Kidney (tissue), 14 donors: ENCODE data around the gene PROSER3. TPM values are rescaled to one million over a fixed set of nuclear protein-coding genes. Genes with fewer than 3 reads are reported as not detected.
A peak's percentile ranks its signal among the peaks of the same experiment; 100 is the strongest.
"Not testable (repeated sequence)": the region's sequence is repeated elsewhere in the genome, so short reads cannot be mapped to it uniquely, and the experiment has no call there.

Source experiments
- DNase-seq, 5 donors: peaks; one replicate each; pipeline ENCODE4 v3.0.0-alpha.2; 2013 to 2020
- FAIRE-seq: peaks from 2 replicates; lab custom pipeline; 2012; peaks lifted over from hg19 to GRCh38; lab: Jason Lieb, UNC
- H3K27ac ChIP-seq, 2 donors: one replicate each; pipeline ENCODE4 v1.7.0; 2013; ENCODE audit warnings: low read depth in 2 of 2, low read length in 2 of 2, inconsistent platforms in 1 of 2
- H3K27me3 ChIP-seq: one replicate; pipeline ENCODE4 v1.7.1; 2013; ENCODE audit warnings: low read length, inconsistent platforms; ENCODE audit not compliant: control insufficient read depth, insufficient read depth
- H3K36me3 ChIP-seq, 3 donors: one replicate each; pipeline versions ENCODE4 v1.7.0 to v1.7.1; 2013; ENCODE audit warnings: low read length in 3 of 3, control low read depth in 1 of 3, inconsistent platforms in 1 of 3; ENCODE audit not compliant: insufficient read depth in 3 of 3, control insufficient read depth in 2 of 3
- H3K4me1 ChIP-seq, 3 donors: one replicate each; pipeline versions ENCODE4 v1.7.0 to v1.7.1; 2013; ENCODE audit warnings: low read length in 3 of 3, inconsistent platforms in 1 of 3, low read depth in 1 of 3; ENCODE audit not compliant: control insufficient read depth in 2 of 3, insufficient read depth in 2 of 3
- H3K4me3 ChIP-seq, 3 donors: one replicate each; pipeline versions ENCODE4 v1.7.0 to v1.8.1; 2013; ENCODE audit warnings: low read length in 3 of 3, control low read depth in 1 of 3, inconsistent platforms in 1 of 3
- H3K9ac ChIP-seq, 3 donors: one replicate each; pipeline versions ENCODE4 v1.7.0 to v1.7.1; 2013; ENCODE audit warnings: low read length in 3 of 3, control low read depth in 1 of 3, inconsistent platforms in 1 of 3
- H3K9me3 ChIP-seq, 3 donors: one replicate each; pipeline versions ENCODE4 v1.7.0 to v1.7.1; 2013; ENCODE audit warnings: low read length in 3 of 3, control low read depth in 1 of 3, inconsistent platforms in 1 of 3; ENCODE audit not compliant: control insufficient read depth in 2 of 3, insufficient read depth in 1 of 3
- intact Hi-C: fragments of 100-400 bp; cut with DNase I; formaldehyde crosslinking; loops from one replicate; pipeline ENCODE4 v1.11.1; 2022
- polyA plus RNA-seq: library from polyadenylated mRNA; stranded (reverse); fragments of 350-450 nt; fragmentation: Illumina TruSeq; extraction: RNeasy Lipid Tissue Mini Kit (QIAGEN cat#74804); gene quantifications from one replicate; pipeline ENCODE4 v1.2.3, GENCODE V29; 2014; ENCODE audit warnings: low read depth, low replicate concordance; ENCODE audit not compliant: insufficient read depth
- total RNA-seq: library from RNA; stranded (reverse); fragmentation: NEBNext Ultra II Directional; extraction: Animal tissue kit (Norgen Biotek cat#: 25700); gene quantifications from one replicate; pipeline ENCODE4 v1.2.1, GENCODE V29; 2021
- TF ChIP-seq, protein P1 (sequence below): IDR thresholded peaks from 3 replicates; pipeline ENCODE4 v1.5.1; 2012; ENCODE audit warnings: mild to moderate bottlenecking, moderate library complexity, borderline replicate concordance; ENCODE audit not compliant: insufficient read depth; ENCODE audit errors: extremely low read depth
- donor health status: control.
- donor health status: control.
- donor health status: control.
- donor health status: control.
- donor health status: control.
- donor health status: DM: yes; HTN: yes; CAD: no.
- donor health status: Normal renal cell carcinoma (clear cell type).

PROSER3 gene
- total and polyA plus RNA-seq, 2 donors from 2014 or later = 2.8 to 34.9 TPM

DNA sequence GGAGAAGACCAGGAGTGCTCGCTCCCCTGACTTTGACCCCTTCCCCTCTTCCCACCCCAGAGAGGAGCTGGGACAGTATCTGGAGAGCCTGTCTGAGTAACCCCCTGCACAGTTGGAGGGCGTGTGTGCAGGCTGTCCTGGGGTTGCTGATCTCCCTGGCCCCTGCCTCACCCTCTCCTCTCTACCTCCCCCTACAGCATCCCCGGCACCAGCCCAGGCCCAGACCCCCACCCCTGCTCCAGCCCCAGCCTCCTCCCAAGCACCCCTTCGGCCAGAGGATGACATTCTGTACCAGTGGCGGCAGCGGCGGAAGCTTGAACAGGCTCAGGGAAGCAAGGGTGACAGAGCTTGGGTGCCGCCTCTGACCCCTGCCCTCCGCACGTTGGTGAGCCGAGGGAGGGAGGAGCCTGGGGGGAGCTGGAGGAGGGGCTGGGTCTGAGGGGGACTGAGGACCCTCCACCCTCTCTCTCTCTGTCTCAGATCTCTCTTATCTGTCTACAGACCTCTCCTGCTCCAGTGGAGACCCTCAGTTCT is 8.7 kb downstream of the PROSER3 start:
- no peak overlapping the region for H3K9ac ChIP-seq
- intact Hi-C loops = no loop called here
- H3K36me3 ChIP-seq = peaks cover 0 to 10% (median 4%) of the 10 kb centered on the region in 3 donors
- H3K27ac ChIP-seq = no peak overlapping the region
- no peak overlapping the region for H3K4me3 ChIP-seq
- FAIRE-seq (no peak), DNase-seq (peak in 1 of 5 donors; percentile 55)
- TF ChIP-seq, protein P1, sequence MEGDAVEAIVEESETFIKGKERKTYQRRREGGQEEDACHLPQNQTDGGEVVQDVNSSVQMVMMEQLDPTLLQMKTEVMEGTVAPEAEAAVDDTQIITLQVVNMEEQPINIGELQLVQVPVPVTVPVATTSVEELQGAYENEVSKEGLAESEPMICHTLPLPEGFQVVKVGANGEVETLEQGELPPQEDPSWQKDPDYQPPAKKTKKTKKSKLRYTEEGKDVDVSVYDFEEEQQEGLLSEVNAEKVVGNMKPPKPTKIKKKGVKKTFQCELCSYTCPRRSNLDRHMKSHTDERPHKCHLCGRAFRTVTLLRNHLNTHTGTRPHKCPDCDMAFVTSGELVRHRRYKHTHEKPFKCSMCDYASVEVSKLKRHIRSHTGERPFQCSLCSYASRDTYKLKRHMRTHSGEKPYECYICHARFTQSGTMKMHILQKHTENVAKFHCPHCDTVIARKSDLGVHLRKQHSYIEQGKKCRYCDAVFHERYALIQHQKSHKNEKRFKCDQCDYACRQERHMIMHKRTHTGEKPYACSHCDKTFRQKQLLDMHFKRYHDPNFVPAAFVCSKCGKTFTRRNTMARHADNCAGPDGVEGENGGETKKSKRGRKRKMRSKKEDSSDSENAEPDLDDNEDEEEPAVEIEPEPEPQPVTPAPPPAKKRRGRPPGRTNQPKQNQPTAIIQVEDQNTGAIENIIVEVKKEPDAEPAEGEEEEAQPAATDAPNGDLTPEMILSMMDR = no peak
- H3K9me3 ChIP-seq = no peaks in the 10 kb centered on the region
- no peaks in the 10 kb centered on the region for H3K27me3 ChIP-seq
- H3K4me1 ChIP-seq = peaks cover 0 to 3% (median 0%) of the 10 kb centered on the region in 3 donors

DNA sequence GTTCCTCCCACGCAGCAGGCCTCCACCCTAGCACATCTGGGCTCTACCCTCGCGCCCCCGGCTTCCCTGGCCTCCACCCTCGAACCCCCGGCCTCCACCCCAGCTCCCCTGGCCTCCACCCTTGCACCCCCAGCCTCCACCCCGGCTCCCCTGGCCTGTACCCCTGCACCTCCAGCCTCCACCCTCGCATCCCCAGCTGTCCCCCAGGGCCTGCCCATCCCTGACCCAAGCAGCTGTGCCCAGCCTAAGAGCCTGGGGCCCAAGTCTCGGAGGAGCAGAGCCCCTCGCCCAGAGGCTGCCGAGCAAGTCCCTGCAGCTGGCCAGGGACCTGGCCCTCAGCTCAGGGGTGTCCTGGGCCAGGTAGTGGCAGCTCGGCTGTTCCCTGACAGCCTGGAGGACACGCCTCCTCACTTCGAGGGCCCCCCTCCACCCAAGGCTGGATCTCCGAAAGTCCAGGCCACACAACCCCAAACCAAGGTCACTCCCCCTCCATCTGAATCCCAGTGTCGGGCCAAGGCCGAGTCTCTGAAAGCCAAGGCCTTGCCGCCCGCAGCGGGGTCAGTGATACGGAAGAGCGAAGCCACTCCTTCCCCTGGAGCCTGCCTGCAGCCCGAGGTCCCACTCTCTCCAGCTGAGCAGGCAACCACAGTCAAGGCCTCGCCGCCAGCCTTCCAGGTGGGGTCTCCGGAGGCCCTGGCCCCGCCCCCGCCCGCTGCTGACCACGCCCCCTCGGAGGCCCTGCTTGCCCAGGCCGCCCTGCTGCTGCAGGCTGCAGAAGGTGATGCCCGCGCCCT is 9.5 kb downstream of the PROSER3 start:
- Histone ChIP-seq H3K9ac (no peak overlapping the region), H3K36me3 (peaks cover 0 to 4% (median 0%) of the 10 kb centered on the region in 3 donors), H3K4me3 (no peak overlapping the region), H3K9me3 (no peaks in the 10 kb centered on the region), H3K27me3 (no peaks in the 10 kb centered on the region), H3K27ac (no peak overlapping the region), H3K4me1 (peaks cover 0 to 3% (median 0%) of the 10 kb centered on the region in 3 donors)
- no peak for FAIRE-seq
- peak; percentile 88 to 95 (median 92) for DNase-seq
- intact Hi-C loops = no loop called here
- TF ChIP-seq, protein P1 = no peak

DNA sequence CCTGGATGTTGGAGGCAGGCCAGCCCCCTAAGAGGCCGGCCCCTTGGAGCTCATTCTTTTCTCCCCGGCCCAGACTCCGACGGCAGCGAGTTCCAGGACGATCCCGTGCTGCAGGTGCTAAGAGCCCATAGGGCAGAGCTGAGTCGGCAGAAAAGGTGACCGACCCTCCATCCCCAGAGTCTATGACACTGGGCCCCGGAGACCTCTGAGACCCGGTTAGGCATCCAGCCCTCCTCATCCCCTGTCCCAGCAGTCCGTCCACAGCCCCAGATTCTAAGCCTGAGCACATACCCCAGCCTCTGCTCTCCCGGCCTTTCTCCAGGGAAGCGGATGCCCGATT is 10.1 kb downstream of the PROSER3 start:
- TF ChIP-seq, protein P1 = no peak
- H3K4me1 ChIP-seq = peaks cover 0 to 3% (median 0%) of the 10 kb centered on the region in 3 donors
- FAIRE-seq (no peak), DNase-seq (no peak)
- no peak overlapping the region for H3K4me3 ChIP-seq
- intact Hi-C loops = no loop called here
- no peaks in the 10 kb centered on the region for H3K27me3 ChIP-seq
- no peaks in the 10 kb centered on the region for H3K9me3 ChIP-seq
- no peak overlapping the region for H3K9ac ChIP-seq
- peaks cover 0 to 4% (median 0%) of the 10 kb centered on the region in 3 donors for H3K36me3 ChIP-seq
- H3K27ac ChIP-seq = no peak overlapping the region

DNA sequence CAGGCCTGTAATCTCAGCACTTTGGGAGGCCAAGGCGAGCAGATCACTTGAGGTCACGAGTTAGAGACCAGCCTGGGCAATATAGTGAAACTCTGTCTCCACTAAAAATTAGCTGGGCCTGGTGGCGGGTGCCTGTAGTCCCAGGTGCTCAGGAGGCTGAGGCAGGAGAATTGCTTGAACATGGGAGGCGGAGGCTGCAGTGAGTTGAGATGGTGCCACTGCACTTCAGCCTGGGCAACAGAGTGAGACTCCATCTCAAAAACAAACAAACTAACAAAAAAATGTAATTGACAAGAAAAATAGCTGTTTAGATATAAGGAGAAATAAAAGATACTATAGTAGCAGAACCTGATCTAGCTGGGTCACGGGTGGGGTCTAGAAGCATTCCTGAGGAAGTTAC is 14.4 kb downstream of the PROSER3 start:
- intact Hi-C loops, H3K9me3 ChIP-seq, DNase-seq, H3K27me3 ChIP-seq, H3K4me1 ChIP-seq, H3K36me3 ChIP-seq, H3K27ac ChIP-seq, FAIRE-seq, H3K4me3 ChIP-seq, H3K9ac ChIP-seq: not testable (repeated sequence)
